WTC11 (cell line): ENCODE measurements around the gene TRIM40.

Experiments
- ARID4B ChIP-seq: sonication (generic); formaldehyde crosslinking; IDR thresholded peaks from 2 replicates; pipeline ENCODE4 v1.8.0; 2023; ENCODE audit warnings: missing genetic modification reagents, mild to moderate bottlenecking, borderline replicate concordance
- CTCF ChIP-seq: fragments of 200-600 bp; IDR thresholded peaks from 2 replicates; pipeline ENCODE4 v1.8.0; 2022; ENCODE audit warnings: antibody characterized with exemption
- ESRRA ChIP-seq: sonication (generic); formaldehyde crosslinking; IDR thresholded peaks from 2 replicates; pipeline ENCODE4 v1.8.1; 2022; ENCODE audit warnings: mild to moderate bottlenecking, missing genetic modification reagents, borderline replicate concordance
- IRF1 ChIP-seq: sonication (generic); formaldehyde crosslinking; IDR thresholded peaks from 2 replicates; pipeline ENCODE4 v1.8.0; 2023; ENCODE audit warnings: missing genetic modification reagents
- IRF2 ChIP-seq: sonication (generic); formaldehyde crosslinking; IDR thresholded peaks from 2 replicates; pipeline ENCODE4 v1.8.0; 2022; ENCODE audit warnings: low read depth, missing genetic modification reagents, borderline replicate concordance
- MXD4 ChIP-seq: fragments of 250-450 bp; sonication (Bioruptor Pico); IDR thresholded peaks from 2 replicates; pipeline ENCODE4 v1.8.0; 2021; ENCODE audit warnings: mild to moderate bottlenecking, moderate library complexity, borderline replicate concordance
- NFYB ChIP-seq: sonication (generic); formaldehyde crosslinking; conservative IDR thresholded peaks from 2 replicates; pipeline ENCODE4 v1.8.0; 2022; ENCODE audit warnings: low read depth, missing genetic modification reagents
- NR2C2 ChIP-seq: sonication (generic); formaldehyde crosslinking; IDR thresholded peaks from 2 replicates; pipeline ENCODE4 v1.8.0; 2022; ENCODE audit warnings: mild to moderate bottlenecking, missing genetic modification reagents
- NR3C1 ChIP-seq: sonication (generic); formaldehyde crosslinking; conservative IDR thresholded peaks from 2 replicates; pipeline ENCODE4 v1.8.1; 2023; ENCODE audit warnings: low read depth, mild to moderate bottlenecking, missing genetic modification reagents
- TEAD4 ChIP-seq: sonication (generic); formaldehyde crosslinking; IDR thresholded peaks from 2 replicates; pipeline ENCODE4 v1.8.0; 2022; ENCODE audit warnings: mild to moderate bottlenecking, missing genetic modification reagents
- USF1 ChIP-seq: sonication (generic); formaldehyde crosslinking; IDR thresholded peaks from 2 replicates; pipeline ENCODE4 v1.8.0; 2022; ENCODE audit warnings: mild to moderate bottlenecking, missing genetic modification reagents
- USF2 ChIP-seq: sonication (generic); formaldehyde crosslinking; IDR thresholded peaks from 2 replicates; pipeline ENCODE4 v1.8.1; 2023; ENCODE audit warnings: mild to moderate bottlenecking, missing genetic modification reagents, moderate library complexity
- ZNF138 ChIP-seq: sonication (generic); formaldehyde crosslinking; conservative IDR thresholded peaks from 2 replicates; pipeline ENCODE4 v1.8.1; 2022; ENCODE audit warnings: mild to moderate bottlenecking, moderate library complexity, missing genetic modification reagents

GRCh38 chr6:30157999-30158398 lies 22.1 kb downstream of the TRIM40 start:
- TF ChIP-seq TEAD4 (no peak), USF1 (CRISPR knock-in tag) (no peak), ARID4B (CRISPR knock-in tag) (no peak), CTCF (no peak), IRF1 (CRISPR knock-in tag) (no peak), IRF2 (CRISPR knock-in tag) (no peak), ESRRA (CRISPR knock-in tag) (no peak), MXD4 (no peak), NFYB (CRISPR knock-in tag) (no peak), USF2 (CRISPR knock-in tag) (no peak), ZNF138 (CRISPR knock-in tag) (no peak), NR3C1 (no peak), NR2C2 (CRISPR knock-in tag) (no peak)
